HCT116 (cell line): ENCODE results near the gene CA10. TPM values are rescaled to one million over a fixed set of nuclear protein-coding genes. Genes with fewer than 3 reads are reported as not detected.

Experiments
- ATAC-seq: fragments of 200-7000 bp; cut with Tn5 transposase; 2 replicates; pipeline ENCODE4 v1.9.1; 2020; ENCODE audit warnings: mild to moderate bottlenecking, moderate library complexity
- BruUV-seq: library from RNA; stranded (reverse); fragments of 400-500 nt; replicated peaks from 2 replicates; lab custom pipeline; 2021; lab: Mats Ljungman, UMichigan
- CTCF ChIA-PET: fragments of 300-600 bp; sonication (Branson Sonifier 250); formaldehyde crosslinking; loops from one replicate; lab custom pipeline; 2021; ENCODE audit warnings: antibody characterized with exemption; lab: Charles Lee
- POLR2A ChIA-PET: fragments of 300-600, 350-600 bp; sonication (Branson Sonifier 250); formaldehyde crosslinking; loops from one replicate; lab custom pipeline; 2021; ENCODE audit warnings: antibody characterized with exemption; lab: Charles Lee
- RAD21 ChIA-PET, 2 experiments: fragments of 300-600 bp; sonication (Branson Sonifier 250); formaldehyde crosslinking; loops; one replicate each; lab custom pipeline; 2023; ENCODE audit warnings: low total read pairs in 2 of 2; ENCODE audit not compliant: uncharacterized antibody in 2 of 2, unreplicated experiment in 2 of 2, low non-redundant PET in 1 of 2; lab: Charles Lee
- DNase-seq: peaks from one replicate; pipeline ENCODE4 v3.0.0-alpha.2; 2010; ENCODE audit warnings: low read depth, low spot score
- H2AFZ ChIP-seq: fragments of 200-600 bp; shearing (Covaris generic), sonication (generic); 2 replicates; pipeline ENCODE4 v1.6.1; 2017; ENCODE audit warnings: low read depth, mixed run types, mixed read lengths, antibody characterized with exemption, low read length; ENCODE audit not compliant: poor library complexity, severe bottlenecking
- H3K27ac ChIP-seq: 2 replicates; pipeline ENCODE4 v1.5.1; 2012; ENCODE audit warnings: low read depth, low read length
- H3K27me3 ChIP-seq: fragments of 200-600 bp; sonication (generic); 2 replicates; pipeline ENCODE4 v1.6.1; 2016; ENCODE audit warnings: mixed run types, low read length, mixed read lengths; ENCODE audit not compliant: insufficient read depth
- H3K36me3 ChIP-seq, 2 experiments: fragments of 200-500 bp in 1 of 2; fragments of 200-600 bp in 1 of 2; sonication (Bioruptor generic) in 1 of 2; sonication (generic) in 1 of 2; 2 replicates each; pipeline versions ENCODE4 v1.5.1 to v1.6.1; 2014 to 2016; ENCODE audit warnings: low read length in 2 of 2, inconsistent platforms in 1 of 2, mixed read lengths in 1 of 2, mixed run types in 1 of 2; ENCODE audit not compliant: insufficient read depth in 2 of 2, control insufficient read depth in 1 of 2
- H3K4me1 ChIP-seq, 2 experiments: fragments of 200-600 bp in 1 of 2; sonication (generic) in 1 of 2; 2 replicates each; pipeline versions ENCODE4 v1.5.1 to v1.6.1; 2012 to 2017; ENCODE audit warnings: low read length in 2 of 2, inconsistent platforms in 1 of 2, mild to moderate bottlenecking in 1 of 2, mixed read lengths in 1 of 2, mixed run types in 1 of 2, moderate library complexity in 1 of 2; ENCODE audit not compliant: insufficient read depth in 2 of 2, control insufficient read depth in 1 of 2
- H3K4me2 ChIP-seq: fragments of 200-600 bp; sonication (generic); 2 replicates; pipeline ENCODE4 v1.6.1; 2017; ENCODE audit warnings: mixed run types, low read length, mixed read lengths
- H3K4me3 ChIP-seq, 2 experiments: fragments of 200-600 bp in 1 of 2; sonication (generic) in 1 of 2; replicated peaks in 1 of 2; 2 replicates each; pipeline ENCODE4 v1.5.1; 2011 to 2016; ENCODE audit warnings: low read length in 2 of 2, control low read depth in 1 of 2, low read depth in 1 of 2, mild to moderate bottlenecking in 1 of 2, mixed read lengths in 1 of 2, mixed run types in 1 of 2
- H3K79me2 ChIP-seq: fragments of 200-600 bp; sonication (generic); 2 replicates; pipeline ENCODE4 v1.6.1; 2017; ENCODE audit warnings: mild to moderate bottlenecking, mixed run types, low read length, moderate library complexity, mixed read lengths; ENCODE audit not compliant: insufficient read depth
- H3K9ac ChIP-seq: fragments of 200-600 bp; sonication (generic); 2 replicates; pipeline ENCODE4 v1.6.1; 2016; ENCODE audit warnings: low read length, mixed read lengths
- H3K9me2 ChIP-seq: fragments of 200-600 bp; sonication (generic), shearing (Covaris generic); 2 replicates; pipeline ENCODE4 v1.6.1; 2017; ENCODE audit warnings: mixed run types, mild to moderate bottlenecking, moderate library complexity; ENCODE audit not compliant: insufficient read depth
- H3K9me3 ChIP-seq, 2 experiments: fragments of 200-500 bp in 1 of 2; fragments of 200-600 bp in 1 of 2; sonication (Bioruptor generic) in 1 of 2; sonication (generic) in 1 of 2; 2 replicates each; pipeline ENCODE4 v1.6.1; 2014 to 2017; ENCODE audit warnings: low read length in 2 of 2, mixed read lengths in 2 of 2, inconsistent platforms in 1 of 2, low read depth in 1 of 2, mild to moderate bottlenecking in 1 of 2, mixed run types in 1 of 2, moderate library complexity in 1 of 2; ENCODE audit not compliant: control insufficient read depth in 1 of 2, insufficient read depth in 1 of 2
- H4K20me1 ChIP-seq: fragments of 200-600 bp; sonication (generic), shearing (Covaris generic); 2 replicates; pipeline ENCODE4 v1.6.1; 2017; ENCODE audit warnings: mixed run types, mild to moderate bottlenecking, moderate library complexity; ENCODE audit not compliant: insufficient read depth
- CBX3 ChIP-seq: IDR thresholded peaks from 2 replicates; pipeline ENCODE4 v1.6.1; 2012; ENCODE audit warnings: low read depth
- EGR1 ChIP-seq: IDR thresholded peaks from 2 replicates; pipeline ENCODE4 v1.6.1; 2012; ENCODE audit warnings: low read depth
- ELF1 ChIP-seq: IDR thresholded peaks from 2 replicates; pipeline ENCODE4 v1.6.1; 2012; ENCODE audit warnings: low read depth, borderline replicate concordance
- EZH2 ChIP-seq: fragments of 200-600 bp; sonication (generic); IDR thresholded peaks from 2 replicates; pipeline ENCODE4 v1.6.1; 2017; ENCODE audit warnings: antibody characterized with exemption, mixed run types
- EZH2phosphoT487 ChIP-seq: fragments of 200-600 bp; IDR thresholded peaks from 2 replicates; pipeline ENCODE4 v1.6.1; 2018; ENCODE audit warnings: antibody characterized with exemption, borderline replicate concordance
- MAX ChIP-seq: IDR thresholded peaks from 2 replicates; pipeline ENCODE4 v1.6.1; 2012
- RAD21 ChIP-seq: IDR thresholded peaks from 2 replicates; pipeline ENCODE4 v1.6.1; 2012; ENCODE audit warnings: low read depth, mild to moderate bottlenecking
- SIN3A ChIP-seq: IDR thresholded peaks from 2 replicates; pipeline ENCODE4 v1.6.1; 2012; ENCODE audit warnings: low read depth
- SRF ChIP-seq: IDR thresholded peaks from 2 replicates; pipeline ENCODE4 v1.6.1; 2012; ENCODE audit warnings: low read depth
- YY1 ChIP-seq: IDR thresholded peaks from 2 replicates; pipeline ENCODE4 v1.6.1; 2011; ENCODE audit warnings: low read length, low read depth, moderate library complexity, mild to moderate bottlenecking; ENCODE audit not compliant: insufficient replicate concordance; ENCODE audit errors: extremely low read depth
- ZBTB33 ChIP-seq: IDR thresholded peaks from 2 replicates; pipeline ENCODE4 v1.6.1; 2011; ENCODE audit warnings: mild to moderate bottlenecking, low read length, moderate library complexity; ENCODE audit not compliant: insufficient replicate concordance; ENCODE audit errors: extremely low read depth
- ZFX ChIP-seq: fragments of 450-650 bp; IDR thresholded peaks from 2 replicates; pipeline ENCODE4 v1.6.1; 2017
- ZNF274 ChIP-seq: fragments of 200-500 bp; sonication (Bioruptor generic); IDR thresholded peaks from 2 replicates; pipeline ENCODE4 v1.6.1; 2014; ENCODE audit warnings: mild to moderate bottlenecking, low read depth, low read length, inconsistent platforms
- intact Hi-C: fragments of 100-400 bp; cut with micrococcal nuclease; formaldehyde crosslinking; loops from 2 replicates; pipeline ENCODE4 v1.10.0; 2022
- total RNA-seq: library from RNA; stranded (reverse); gene quantifications from one replicate; pipeline ENCODE4 v1.2.1, GENCODE V29; 2021; ENCODE audit not compliant: unreplicated experiment

CA10 gene
- total RNA-seq, 1 experiment from 2014 or later: not detected

- Histone ChIP-seq H3K9me2 (no peaks in the 10 kb centered on the region), H3K4me2 (no peak overlapping the region), H3K27ac (no peak overlapping the region), H3K9ac (no peak overlapping the region), H3K27me3 (no peaks in the 10 kb centered on the region), H3K79me2 (no peaks in the 10 kb centered on the region), H3K9me3 (peaks cover 12 to 14% of the 10 kb centered on the region in 2 experiments; a peak in 2 of 4 replicates), H3K4me3 (no peak overlapping the region), H2AFZ (no peak overlapping the region), H3K36me3 (no peaks in the 10 kb centered on the region), H3K4me1 (no peaks in the 10 kb centered on the region), H4K20me1 (no peaks in the 10 kb centered on the region)
- BruUV-seq: no TSS peak
- DNase-seq: no peak
- no peak for TF ChIP-seq RAD21
- TF ChIP-seq YY1: no peak
- no peak for TF ChIP-seq EZH2
- TF ChIP-seq EZH2phosphoT487: no peak
- no peak for TF ChIP-seq MAX
- TF ChIP-seq SIN3A: no peak
- ATAC-seq: no peak
- intact Hi-C loops: no loop called here
- ChIA-PET POLR2A (no interaction called here), CTCF (no interaction called here), RAD21 (no interaction called here)
Observed at GRCh38 chr17:51951741-51952140, 206.8 kb downstream of the CA10 start.

DNA sequence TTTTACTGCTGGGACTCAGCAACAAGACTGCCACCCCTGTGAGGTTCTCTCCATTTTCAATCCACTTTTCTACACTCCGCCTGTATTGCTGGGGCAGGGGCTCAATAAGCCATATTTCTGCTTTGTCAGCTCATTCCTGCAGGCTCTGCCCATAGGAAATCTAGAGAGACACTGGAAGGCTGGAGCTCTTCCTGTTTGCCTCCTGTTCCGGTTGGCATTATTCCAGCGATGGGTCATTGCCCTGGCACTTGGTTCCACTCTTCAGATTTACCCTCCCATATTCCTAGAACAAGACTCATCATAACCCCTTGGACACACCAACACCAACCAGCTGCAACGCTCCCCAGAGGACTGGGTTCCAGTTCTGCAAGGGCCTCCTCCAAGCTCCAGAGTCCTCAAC lies 210.4 kb downstream of the CA10 start:
- Histone ChIP-seq H3K9me2 (no peaks in the 10 kb centered on the region), H3K4me2 (no peak overlapping the region), H3K4me1 (no peaks in the 10 kb centered on the region), H3K36me3 (no peaks in the 10 kb centered on the region), H3K79me2 (no peaks in the 10 kb centered on the region), H3K27ac (no peak overlapping the region), H3K9me3 (peaks cover 14 to 16% of the 10 kb centered on the region in 2 experiments; a peak in 2 of 4 replicates), H4K20me1 (no peaks in the 10 kb centered on the region), H3K27me3 (no peaks in the 10 kb centered on the region), H2AFZ (no peak overlapping the region), H3K4me3 (no peak overlapping the region), H3K9ac (no peak overlapping the region)
- ATAC-seq (no peak), DNase-seq (no peak)
- ChIA-PET RAD21 (no interaction called here), POLR2A (no interaction called here), CTCF (no interaction called here)
- no TSS peak for BruUV-seq
- intact Hi-C loops: no loop called here
- TF ChIP-seq EZH2: no peak
- no peak for TF ChIP-seq SRF
- TF ChIP-seq ELF1: no peak
- no peak for TF ChIP-seq ZNF274
- no peak for TF ChIP-seq EZH2phosphoT487
- TF ChIP-seq ZFX: no peak
- no peak for TF ChIP-seq ZBTB33
- no peak for TF ChIP-seq EGR1
- no peak for TF ChIP-seq CBX3
